CD4-positive, alpha-beta T cell treated with Interleukin-17A for 4 hours (primary cell): ENCODE data around the gene NME4.

Source experiments
- DNase-seq: peaks from one replicate; pipeline ENCODE4 v3.0.0-alpha.2; 2020; ENCODE audit warnings: mixed read lengths

Gene NME4

GRCh38 chr16:441447-441846 lies 44.4 kb downstream of the NME4 start:
- DNase-seq = no peak

GRCh38 chr16:442976-443375 lies 46.0 kb downstream of the NME4 start:
- DNase-seq = no peak

GRCh38 chr16:444027-444426 lies 47.0 kb downstream of the NME4 start:
- no peak for DNase-seq

- DNase-seq = no peak
Measured at GRCh38 chr16:445566-445965, 48.6 kb downstream of the NME4 start.
